HG03439 (cell line): Measurements from ENCODE around the gene ATG3.
"Not testable (repeated sequence)": the region's sequence is repeated elsewhere in the genome, so short reads cannot be mapped to it uniquely, and the experiment has no call there.

Experiments
- ATAC-seq: cut with Tn5 transposase; IDR thresholded peaks from one replicate; pipeline ENCODE4 v1.9.1; 2021; ENCODE audit warnings: mild to moderate bottlenecking, moderate library complexity; ENCODE audit not compliant: unreplicated experiment

ATG3 gene

DNA sequence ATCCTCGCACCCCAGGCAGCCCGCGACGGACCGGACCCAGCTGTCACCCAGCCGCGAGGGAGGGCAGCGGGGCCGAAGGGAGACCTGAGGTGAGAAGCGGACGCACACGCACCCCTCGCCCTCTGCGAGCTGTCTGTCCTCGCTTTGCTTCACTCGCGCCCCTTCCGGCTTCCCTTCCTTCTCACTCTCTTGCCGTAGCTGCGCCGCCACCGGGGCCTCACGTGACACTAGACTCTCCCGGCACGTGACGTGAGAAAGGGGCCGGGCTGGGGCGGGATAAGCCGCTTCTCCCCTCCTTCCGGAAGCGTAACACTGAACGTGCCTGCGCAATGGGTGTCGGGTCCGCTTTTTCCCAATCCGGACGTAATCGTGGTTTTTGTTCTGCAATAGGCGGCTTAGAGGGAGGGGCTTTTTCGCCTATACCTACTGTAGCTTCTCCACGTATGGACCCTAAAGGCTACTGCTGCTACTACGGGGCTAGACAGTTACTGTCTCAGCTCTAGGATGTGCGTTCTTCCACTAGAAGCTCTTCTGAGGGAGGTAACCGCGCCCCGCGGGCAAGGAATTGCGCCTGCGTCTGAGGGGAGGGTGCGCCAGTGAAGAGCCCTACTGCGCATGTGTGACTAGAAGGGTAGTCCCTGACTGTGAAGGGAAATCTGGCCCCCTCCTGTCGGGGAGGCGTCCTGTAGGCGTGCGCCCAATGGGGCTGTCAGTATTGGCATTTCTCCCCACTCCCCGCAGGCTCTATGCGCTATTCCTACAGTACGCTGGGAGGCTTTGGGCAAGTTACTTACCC, at the start of gene ATG3, which contains the start of gene SLC35A5:
Gene ATG3 (minus strand): TSS at position 229 of the 796 bp plus-strand sequence. CDS start 434 bp downstream, outside the sequence.
Gene SLC35A5 (plus strand): TSS at position 312 of the 796 bp plus-strand sequence. CDS start 1,359 bp downstream, outside the sequence.
- ATAC-seq = peak; percentile 83

DNA sequence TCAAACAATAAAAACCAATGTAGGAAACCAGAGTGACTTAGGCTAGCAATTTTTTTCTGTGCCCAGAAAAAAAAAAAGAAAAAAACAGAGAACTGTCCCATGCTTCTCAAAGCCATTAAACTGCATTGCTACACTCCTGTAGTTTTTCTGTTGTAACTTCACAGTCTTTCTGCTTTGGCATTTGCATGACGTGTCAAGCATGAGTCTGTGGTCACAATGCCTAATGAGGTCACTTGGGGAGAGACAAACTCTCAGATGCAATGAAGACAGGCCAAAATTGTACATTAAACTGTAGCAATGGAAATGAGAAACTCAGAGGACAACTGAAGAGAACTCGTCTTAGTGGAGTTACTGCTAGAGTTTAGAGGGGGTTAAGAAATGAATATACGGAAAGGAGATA, 48.4 kb upstream of the ATG3 start:
- ATAC-seq = no peak

DNA sequence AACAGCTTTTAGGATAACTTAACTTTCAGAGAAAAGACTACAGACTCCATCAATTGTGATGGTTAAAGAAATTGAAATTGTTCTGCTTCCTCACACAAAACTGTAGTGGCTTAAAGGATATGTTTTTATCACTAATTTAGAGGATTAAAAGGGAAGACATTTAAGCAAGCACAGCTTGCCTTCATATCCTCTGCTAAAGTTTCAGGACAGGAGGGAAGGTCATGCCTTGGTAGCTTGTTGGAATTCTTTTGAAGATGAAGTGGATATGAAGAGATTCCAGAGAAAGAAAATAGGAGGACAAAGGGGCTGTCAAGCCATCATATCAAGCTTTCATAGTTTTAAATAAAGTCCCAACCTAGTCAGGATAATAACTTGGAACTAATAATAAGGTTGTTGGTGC, 46.1 kb upstream of the ATG3 start:
- ATAC-seq = no peak

DNA sequence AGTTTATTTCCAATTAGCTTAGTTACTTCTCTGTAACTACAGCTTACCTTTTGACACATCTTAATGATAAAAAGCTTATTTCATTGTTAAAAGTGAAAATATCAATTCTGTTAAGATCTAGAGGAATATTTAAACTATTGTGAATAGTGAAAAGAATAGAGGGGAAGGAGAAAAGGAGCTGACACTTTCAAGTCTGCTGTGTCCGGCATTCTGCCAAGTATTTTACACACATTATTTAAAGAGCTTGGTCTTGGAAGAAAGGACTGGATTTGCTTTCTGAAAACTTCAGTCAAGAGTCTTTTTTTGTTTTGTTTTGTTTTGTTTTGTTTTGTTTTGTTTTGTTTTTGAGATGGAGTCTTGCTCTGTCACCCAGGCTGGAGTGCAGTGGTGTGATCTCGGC, 44.3 kb upstream of the ATG3 start:
- ATAC-seq = no peak

DNA sequence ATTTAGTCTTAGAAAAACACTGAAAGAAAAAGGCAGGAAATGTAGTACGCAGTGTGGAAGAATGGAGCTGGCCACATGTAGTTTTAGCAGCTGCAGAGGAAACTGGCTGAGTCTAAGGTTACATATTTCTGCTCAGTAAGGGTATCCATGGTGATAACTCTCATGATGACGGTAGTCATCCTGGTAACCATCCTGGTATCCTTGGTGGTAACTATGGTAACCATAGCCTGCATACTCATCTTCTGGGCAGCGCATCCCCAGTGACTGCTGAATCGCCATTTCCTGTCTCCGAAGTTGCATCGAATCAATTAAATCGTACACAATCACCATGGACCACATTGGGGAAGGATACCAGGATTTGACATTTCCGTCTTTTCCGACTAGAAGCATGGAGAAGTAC, 43.5 kb upstream of the ATG3 start:
- ATAC-seq = no peak

DNA sequence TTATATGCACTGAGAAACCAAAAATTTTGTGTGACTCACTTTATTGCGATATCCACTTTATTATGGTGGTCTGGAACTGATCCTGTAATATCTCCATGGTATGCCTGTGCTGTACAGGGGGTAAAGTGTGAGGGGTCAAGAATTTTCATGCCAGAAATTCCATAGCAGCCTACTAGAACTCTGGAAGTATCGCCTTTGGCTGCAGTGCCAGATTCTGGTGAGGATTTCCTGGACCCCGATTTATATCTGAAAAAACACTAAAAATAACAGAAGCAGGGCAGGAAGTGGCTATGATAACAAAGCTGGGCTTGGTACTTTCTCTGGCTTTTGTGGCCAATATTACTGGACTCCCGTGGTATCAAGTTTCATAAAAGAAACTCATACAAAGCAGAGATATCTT, 42.8 kb upstream of the ATG3 start:
- ATAC-seq = no peak

DNA sequence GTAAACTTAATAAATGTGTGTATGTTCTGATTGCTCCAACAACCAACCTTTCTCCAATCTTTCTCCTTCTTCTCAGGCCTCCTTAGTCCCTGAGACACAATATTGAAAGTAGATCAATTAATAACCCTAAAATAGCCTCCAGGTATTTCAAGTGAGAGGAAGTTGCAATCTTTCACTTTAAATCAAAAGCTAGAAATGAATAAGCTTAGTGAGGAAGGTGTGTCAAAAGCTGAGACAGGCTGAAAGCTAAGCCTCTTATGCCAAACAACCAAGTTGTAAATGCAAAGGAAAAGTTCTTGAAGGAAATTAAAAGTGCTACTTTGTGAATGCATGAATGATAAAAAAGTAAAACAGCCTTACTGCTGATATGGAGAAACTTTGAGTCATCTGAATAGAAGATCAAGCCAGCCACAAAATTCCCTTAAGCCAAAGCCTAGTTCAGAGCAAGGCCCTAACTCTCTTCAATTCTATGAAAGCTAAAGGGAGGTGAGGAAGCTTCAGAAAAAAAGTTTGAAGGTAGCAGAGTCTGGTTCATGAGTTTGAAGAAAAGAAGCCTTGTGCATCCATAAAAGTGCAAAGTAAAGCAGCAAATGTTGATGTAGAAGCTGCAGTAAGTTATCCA, 40.6 kb upstream of the ATG3 start:
- peak; percentile 71 for ATAC-seq

DNA sequence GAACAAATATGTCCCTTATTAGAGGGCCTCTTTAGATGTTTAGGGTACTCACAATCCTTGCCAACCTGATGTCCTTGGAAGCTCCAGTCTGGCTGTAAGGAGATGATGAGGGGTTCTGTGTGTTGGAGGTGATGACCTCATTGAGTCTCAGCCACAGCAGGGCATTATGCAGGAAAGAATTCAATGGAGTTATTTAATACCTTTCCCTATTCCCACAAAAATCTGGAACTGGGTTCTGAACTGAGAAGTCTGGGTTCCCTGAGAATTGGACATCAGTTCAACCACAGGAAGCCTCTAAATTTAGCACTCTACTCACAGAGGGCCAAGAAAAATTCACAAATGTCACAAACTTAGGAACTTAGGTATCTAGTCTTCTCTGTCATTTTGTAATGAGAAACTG, 37.0 kb upstream of the ATG3 start:
- no peak for ATAC-seq

DNA sequence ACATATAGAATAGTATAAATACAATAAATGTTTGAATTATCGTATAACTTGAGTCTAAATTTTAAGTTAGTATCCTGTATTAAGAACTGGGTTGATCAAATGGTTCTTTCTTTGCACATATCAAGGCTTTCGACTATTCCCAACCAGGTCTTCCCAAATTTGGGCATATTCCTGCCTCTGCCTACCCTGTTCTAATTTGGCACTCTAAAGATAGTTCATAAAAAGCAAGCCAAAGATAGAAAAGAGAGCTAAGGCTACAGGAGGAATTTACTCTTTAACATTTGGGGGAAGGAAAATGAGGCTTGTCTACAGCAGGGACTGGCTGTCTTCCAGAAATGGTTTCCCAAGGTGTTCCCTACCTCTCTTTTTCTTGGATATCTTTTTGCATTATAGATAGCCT, 36.2 kb upstream of the ATG3 start:
- no peak for ATAC-seq

DNA sequence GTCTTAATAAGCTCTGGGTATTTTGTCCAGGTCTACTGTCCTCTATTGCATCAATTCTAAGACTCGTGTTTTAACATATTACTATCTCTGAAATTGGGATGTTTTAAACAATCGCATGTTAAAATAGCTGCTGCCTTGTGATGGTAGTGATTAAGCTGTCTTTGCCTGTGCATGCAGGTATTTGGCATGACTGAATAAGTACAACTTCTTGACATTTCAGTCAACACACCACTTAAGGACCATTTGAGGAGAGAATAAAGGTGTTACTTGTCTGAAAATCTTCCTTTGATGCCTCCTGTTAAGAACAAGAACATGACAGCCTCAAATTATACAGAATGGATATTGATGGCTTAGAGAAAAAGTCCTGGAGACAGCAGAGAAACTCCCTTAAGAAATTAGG, 33.1 kb upstream of the ATG3 start:
- ATAC-seq = no peak

DNA sequence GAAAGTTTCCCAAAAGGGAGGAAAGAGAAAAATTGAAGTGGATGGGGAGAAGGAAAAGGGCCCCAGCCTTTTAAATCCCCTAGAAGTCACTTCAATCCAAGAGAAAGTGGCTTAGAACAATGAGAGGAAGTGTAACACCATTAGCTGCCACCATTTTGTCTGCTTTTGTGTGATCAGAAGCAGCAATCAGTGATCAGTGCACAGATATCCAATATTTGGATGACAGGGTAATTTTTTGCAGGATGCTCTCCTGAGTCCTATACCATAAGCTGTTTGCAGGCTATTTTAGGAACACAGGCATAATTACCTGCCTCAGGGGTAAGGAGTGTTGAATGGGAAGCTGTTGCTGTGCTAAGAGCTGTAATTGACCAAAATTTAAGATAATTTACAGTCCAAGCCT, 31.5 kb upstream of the ATG3 start:
- ATAC-seq = no peak

DNA sequence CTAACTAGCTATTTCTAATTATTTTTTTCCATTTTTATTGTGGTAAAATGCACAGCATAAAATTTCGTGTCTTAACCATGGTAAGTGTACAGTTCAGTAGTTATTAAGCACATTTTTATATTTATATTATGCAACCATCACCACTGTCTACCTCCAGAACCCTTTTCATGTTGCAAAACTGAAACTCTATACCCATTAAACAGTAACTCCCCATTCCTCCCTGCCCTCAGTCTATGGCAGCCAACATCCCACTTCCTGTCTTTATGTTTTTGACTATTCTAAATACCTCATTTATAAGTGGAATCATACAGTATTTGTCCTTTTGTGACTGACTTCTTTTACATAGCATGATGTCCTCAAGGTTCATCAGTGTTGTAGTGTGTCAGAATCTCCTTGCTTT, 25.6 kb upstream of the ATG3 start:
- ATAC-seq = no peak

DNA sequence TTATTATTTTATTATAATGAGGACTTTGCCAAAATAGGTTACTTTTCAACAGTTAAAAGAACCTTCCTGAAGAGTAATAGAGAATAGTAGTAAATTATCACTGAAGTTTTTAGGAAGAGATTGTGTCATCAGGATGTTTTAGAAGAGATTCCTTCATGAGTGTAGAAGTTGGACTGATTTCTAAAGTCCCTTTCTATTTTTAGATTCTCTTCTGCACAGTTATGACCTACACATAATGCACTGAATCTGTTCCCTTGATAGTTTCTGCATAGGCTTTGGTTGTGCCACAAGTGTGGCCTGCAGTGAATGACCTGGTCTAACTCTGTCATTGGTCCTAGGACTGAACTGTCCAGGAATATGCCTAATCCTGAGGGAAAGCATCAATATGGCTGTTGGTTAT, 24.0 kb upstream of the ATG3 start:
- no peak for ATAC-seq

DNA sequence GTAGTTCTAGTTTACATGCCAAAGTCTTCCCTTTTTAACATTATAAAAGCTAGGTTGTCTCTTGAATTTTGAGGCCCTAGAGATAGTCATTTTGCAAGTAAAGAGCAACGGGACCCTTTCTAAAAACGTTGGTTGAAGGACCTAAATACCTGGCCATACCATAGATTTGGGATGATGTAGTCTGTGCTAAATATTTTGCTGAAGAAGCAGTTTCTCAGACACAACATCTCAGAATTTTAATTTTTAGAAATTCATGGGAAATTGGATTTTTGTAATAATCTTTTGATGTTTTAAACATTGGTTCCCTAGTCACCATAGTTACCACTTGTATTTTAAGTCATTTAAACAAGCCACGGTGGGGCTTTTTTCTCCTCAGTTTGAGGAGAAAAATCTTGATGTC, 21.3 kb upstream of the ATG3 start:
- ATAC-seq = no peak

DNA sequence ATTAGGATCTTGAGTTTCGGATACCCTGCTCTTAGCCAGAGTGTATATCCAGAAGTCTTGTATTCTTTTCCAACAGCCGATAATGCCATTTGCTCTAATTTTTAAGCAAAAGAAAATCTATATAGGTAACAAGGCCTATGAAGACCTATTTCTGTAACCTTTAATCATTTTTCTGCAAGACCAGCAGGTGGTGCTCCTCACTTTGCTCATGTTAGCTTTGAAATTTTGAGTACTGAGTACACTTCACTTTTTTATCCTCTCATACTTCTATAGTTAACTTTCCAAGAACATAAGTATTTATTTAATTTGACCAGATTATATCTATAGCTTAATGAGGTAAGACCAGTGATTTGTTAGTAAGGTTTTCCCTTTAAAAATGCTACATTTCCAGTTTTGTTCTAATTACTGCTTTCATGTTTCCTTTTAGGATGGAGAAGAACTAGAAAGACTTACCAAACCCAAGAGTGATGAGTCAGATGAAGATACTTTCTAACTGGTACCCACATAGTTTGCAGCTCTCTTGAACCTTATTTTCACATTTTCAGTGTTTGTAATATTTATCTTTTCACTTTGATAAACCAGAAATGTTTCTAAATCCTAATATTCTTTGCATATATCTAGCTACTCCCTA, 20.6 kb upstream of the ATG3 start:
- no peak for ATAC-seq

DNA sequence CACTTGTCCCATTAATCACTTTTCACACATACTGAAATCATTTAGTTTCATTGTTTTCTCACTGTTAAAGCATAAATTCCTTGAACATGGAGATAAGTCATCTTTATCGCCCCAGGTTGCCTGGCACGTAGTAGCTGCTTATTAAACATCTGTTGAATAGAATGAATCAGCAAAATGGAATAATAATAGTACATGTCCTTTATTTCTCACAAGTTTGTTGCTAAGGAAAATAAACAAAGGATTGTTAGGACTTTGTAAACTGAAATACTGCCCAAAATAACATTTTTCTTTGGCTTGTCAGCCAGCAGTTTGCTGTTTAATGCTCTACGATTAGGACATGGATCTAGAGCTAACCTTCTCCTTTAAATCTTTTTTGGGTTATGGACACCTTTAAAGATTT, 17.9 kb upstream of the ATG3 start:
- no peak for ATAC-seq

DNA sequence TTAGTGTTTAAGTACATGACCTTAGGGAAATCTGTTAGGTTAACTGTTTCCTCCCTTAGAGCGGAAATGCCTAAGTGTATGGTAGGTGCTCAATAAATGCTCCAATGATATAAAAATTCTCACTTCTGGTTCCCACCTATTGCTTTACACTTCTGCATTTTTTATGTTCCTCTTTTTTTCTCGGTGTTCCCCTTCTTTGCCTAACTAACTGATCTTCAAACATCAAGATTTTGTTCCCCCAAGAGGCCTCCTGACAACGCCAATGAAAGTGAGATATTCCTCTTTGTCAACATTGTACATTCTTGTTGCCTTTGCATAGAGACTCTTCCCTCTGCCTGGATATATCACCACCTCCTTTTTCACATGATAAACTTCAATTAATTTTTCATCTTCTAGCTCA, 17.5 kb upstream of the ATG3 start:
- ATAC-seq = no peak

DNA sequence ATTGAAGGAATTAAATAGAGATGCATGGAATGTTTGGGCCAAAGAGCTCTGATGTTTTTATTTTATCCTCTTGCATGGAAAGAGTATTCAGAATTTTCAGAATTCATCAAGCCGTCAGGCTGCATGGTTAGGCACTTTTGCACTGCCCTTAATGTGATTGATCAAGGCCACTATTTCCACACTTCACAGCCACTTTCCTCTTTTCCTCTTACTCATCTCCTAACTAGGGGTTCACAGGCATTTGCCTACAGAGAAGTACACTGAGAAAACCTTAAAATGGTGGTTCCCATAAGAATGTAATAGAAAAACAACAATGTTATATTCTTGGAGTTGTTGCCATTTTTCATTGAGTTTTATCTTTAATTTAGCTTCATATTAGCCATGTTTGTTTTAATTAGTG, 10.9 kb upstream of the ATG3 start:
- ATAC-seq = no peak

DNA sequence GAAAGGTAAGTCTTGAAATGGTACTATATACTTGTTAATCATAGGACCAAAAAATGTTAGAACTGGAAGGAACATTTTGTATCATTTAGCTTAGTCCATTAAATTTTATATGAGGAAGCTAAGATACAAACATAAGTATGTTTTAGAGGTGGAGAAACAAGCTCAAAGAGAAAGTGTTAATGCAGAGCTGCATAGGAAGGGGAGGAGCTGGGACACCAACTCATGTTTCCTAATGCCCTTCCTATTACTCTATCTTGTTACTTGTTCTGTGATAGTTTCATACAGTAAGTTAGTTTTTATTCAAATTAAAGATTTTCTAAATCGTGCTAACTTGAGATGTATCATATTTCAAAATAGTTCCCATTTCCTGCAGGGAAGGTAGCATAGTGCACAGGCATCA, 7.5 kb upstream of the ATG3 start:
- no peak for ATAC-seq

DNA sequence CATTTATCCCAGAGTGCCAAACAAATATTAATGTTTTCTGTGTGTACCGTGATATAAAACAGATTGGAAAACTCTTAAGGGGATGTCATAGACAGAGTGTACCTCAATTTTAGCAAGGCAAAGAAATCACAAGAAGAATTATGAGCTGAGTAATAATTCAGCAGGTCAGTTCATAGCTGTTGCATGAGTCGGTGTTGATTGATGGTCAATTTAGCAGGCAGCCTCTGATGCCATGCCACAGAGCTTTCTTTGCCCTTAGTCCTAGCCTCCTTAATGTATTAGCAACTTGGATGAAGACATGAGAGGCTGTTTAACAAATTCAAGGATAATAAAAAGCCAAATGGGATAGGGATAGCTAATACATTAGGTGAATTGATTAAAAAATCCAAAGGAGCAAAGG, 6.9 kb upstream of the ATG3 start:
- no peak for ATAC-seq

DNA sequence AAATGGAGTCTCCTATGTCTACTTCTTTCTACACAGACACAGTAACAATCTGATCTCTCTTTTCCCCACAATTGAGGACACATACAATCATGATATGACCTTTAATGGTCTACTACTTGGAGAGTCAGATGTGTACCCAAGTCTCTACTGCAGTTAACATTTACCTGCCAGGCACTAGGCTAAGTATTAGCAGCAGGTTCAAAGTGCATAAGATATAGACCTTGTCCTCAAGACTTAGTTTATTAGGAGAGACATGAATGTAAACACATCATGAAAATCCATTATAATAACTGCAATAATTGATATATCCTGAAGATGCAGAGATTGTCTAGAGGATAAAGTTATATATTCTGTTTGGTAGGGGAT, 3.2 kb upstream of the ATG3 start:
- no peak for ATAC-seq

DNA sequence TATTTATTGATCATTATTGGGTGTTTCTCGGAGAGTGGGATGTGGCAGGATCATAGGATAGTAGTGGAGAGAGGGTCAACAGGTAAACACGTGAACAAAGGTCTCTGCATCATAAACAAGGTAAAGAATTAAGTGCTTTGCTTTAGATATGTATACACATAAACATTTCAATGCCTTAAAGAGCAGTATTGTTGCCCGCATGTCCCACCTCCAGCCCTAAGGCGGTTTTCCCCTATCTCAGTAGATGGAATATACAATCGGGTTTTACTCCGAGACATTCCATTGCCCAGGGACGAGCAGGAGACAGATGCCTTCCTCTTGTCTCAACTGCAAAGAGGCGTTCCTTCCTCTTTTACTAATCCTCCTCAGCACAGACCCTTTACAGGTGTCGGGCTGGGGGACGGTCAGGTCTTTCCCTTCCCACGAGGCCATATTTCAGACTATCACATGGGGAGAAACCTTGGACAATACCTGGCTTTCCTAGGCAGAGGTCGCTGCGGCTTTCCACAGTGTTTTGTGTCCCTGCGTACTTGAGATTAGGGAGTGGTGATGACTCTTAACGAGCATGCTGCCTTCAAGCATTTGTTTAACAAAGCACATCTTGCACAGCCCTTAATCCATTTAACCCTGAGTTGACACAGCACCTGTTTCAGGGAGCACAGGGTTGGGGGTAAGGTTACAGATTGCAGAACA, 2.6 kb upstream of the ATG3 start:
- ATAC-seq = not testable (repeated sequence)
